Pancreas (tissue), 10 donors: ENCODE data around the gene CDH4. TPM values are rescaled to one million over a fixed set of nuclear protein-coding genes. Genes with fewer than 3 reads are reported as not detected.

Source experiments
- ATAC-seq, 4 donors: fragments of 200-7000 bp; cut with Tn5 transposase; one replicate each; pipeline versions ENCODE4 v1.8.0 to v1.9.1; 2020; ENCODE audit warnings: mild to moderate bottlenecking in 4 of 4, moderate library complexity in 4 of 4
- DNase-seq, 6 donors: peaks; one replicate each; pipeline ENCODE4 v3.0.0-alpha.2; 2020
- FAIRE-seq: peaks from 2 replicates; lab custom pipeline; 2012; peaks lifted over from hg19 to GRCh38; lab: Jason Lieb, UNC
- H3K27ac ChIP-seq, 4 donors: fragments of 200-600 bp; sonication (generic); 1 replicate in 3 of 4; 2 replicates in 1 of 4; pipeline versions ENCODE4 v1.5.0 to v1.8.0; 2020
- H3K27me3 ChIP-seq, 4 donors: fragments of 200-600 bp; one replicate each; pipeline ENCODE4 v1.8.0; 2021
- H3K36me3 ChIP-seq, 3 donors: fragments of 200-600 bp; sonication (generic) in 1 of 3; one replicate each; pipeline versions ENCODE4 v1.5.0 to v1.8.0; 2020 to 2021
- H3K4me1 ChIP-seq, 3 donors: fragments of 200-600 bp; one replicate each; pipeline ENCODE4 v1.8.0; 2021
- H3K4me3 ChIP-seq, 4 donors: fragments of 200-600 bp; sonication (generic) in 2 of 4; one replicate each; pipeline versions ENCODE4 v1.5.0 to v1.8.0; 2020 to 2021
- H3K9me3 ChIP-seq, 4 donors: fragments of 200-600 bp; one replicate each; pipeline ENCODE4 v1.8.0; 2021
- WGBS, 2 donors: extraction: QIAGEN DNeasy Blood & Tissue Kit; methylation state at CpG; one replicate each; pipeline ENCODE4 v1.1.7; 2013; 5-methylcytosine and 5-hydroxymethylcytosine counted together
- intact Hi-C, 3 donors: fragments of 100-400 bp; cut with DNase I; formaldehyde crosslinking; loops; one replicate each; pipeline versions ENCODE4 v1.11.1 to v1.14.2; 2022
- polyA plus RNA-seq, 2 donors: library from polyadenylated mRNA; stranded (reverse); fragments of 200-250 nt; gene quantifications; one replicate each; pipeline ENCODE4 v1.2.3, GENCODE V29; 2013
- total RNA-seq, 6 donors: library from RNA; stranded (reverse); fragmentation: NEBNext Ultra II Directional in 4 of 6; extraction: Animal tissue kit (Norgen Biotek cat#: 25700) in 4 of 6; gene quantifications; one replicate each; pipeline versions ENCODE4 v1.2.1 to v1.2.4, GENCODE V29; 2021 to 2023
- TF ChIP-seq, protein P1 (sequence below), 4 donors: fragments of 200-600 bp; sonication (generic) in 3 of 4; IDR thresholded peaks; one replicate each; pipeline versions ENCODE4 v1.5.0 to v1.8.0; 2021; ENCODE audit warnings: antibody characterized with exemption in 4 of 4
- donor health status: healthy with polysubstance abuse.
- donor health status: DM: no; HTN: no; CAD: no; lungs with moderate emphysema.
- donor health status: DM: no; HTN: no; CAD: no.
- donor health status: control.
- donor health status: control.
- donor health status: Bipolar disorder and iron deficiency.
- donor health status: DM: yes; HTN: yes; CAD: no.
- donor health status: DM: no; HTN: no; CAD: no.
- donor health status: DM: no; HTN: no; CAD: no.
- donor health status: DM: yes; HTN: yes; CAD: no.

CDH4 gene
- total and polyA plus RNA-seq, 8 donors: 0.04 to 1.4 (median 0.27) TPM

DNA sequence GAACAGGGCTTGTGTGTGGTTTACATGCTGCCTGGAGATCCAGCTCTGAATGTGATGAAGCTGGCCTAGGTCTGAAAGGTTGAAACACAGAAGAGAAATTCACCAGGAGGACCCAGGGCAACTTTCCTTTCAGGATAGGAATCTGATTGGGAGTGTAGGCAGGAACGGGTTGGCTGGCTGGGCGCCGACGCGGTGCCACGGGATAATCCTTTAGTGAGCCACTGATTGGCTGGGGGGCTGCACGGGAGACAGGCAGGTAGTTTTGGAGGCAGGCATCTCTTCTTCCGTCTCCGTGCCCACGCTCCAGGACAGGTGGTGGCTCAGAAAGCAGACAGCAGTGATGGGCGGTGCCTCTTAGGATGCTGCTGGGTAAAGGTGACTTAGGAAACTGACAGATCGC is 294.6 kb downstream of the CDH4 start:
- intact Hi-C loops: no loop called here
- no peak for FAIRE-seq

DNA sequence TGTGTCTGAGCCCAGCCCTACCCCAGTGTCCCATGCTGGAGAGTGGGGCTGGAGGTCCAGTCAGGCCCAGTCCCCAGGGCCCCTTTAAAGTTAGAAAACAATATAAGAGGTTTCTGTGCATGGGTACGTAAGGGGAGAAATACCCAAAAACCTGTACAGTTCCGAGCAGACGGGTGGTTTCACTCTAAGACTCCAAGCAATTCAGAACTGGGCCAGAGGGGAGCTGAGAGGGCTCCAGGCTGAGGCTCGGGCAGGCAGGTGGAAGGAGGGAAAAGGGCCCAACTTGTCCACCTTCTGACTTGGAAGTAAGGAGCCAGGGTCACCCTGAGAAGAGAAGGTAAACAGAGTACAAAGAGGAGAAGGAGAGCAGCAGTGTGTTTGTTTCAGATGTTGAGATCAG is 296.0 kb downstream of the CDH4 start:
- intact Hi-C loops: no loop called here
- H3K4me1 ChIP-seq: no peaks in the 10 kb centered on the region
- TF ChIP-seq, protein P1, sequence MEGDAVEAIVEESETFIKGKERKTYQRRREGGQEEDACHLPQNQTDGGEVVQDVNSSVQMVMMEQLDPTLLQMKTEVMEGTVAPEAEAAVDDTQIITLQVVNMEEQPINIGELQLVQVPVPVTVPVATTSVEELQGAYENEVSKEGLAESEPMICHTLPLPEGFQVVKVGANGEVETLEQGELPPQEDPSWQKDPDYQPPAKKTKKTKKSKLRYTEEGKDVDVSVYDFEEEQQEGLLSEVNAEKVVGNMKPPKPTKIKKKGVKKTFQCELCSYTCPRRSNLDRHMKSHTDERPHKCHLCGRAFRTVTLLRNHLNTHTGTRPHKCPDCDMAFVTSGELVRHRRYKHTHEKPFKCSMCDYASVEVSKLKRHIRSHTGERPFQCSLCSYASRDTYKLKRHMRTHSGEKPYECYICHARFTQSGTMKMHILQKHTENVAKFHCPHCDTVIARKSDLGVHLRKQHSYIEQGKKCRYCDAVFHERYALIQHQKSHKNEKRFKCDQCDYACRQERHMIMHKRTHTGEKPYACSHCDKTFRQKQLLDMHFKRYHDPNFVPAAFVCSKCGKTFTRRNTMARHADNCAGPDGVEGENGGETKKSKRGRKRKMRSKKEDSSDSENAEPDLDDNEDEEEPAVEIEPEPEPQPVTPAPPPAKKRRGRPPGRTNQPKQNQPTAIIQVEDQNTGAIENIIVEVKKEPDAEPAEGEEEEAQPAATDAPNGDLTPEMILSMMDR (IDR thresholded peaks at IDR 0.05): no peak
- DNase-seq: no peak
- no peaks in the 10 kb centered on the region for H3K36me3 ChIP-seq
- H3K27ac ChIP-seq: no peak overlapping the region
- no peaks in the 10 kb centered on the region for H3K27me3 ChIP-seq
- H3K4me3 ChIP-seq: no peak overlapping the region
- 64 to 83% methylated on average over 4 of the region's 4 CpGs for WGBS, 2 donors
- FAIRE-seq: no peak
- no peaks in the 10 kb centered on the region for H3K9me3 ChIP-seq
- no peak for ATAC-seq

More for the DNA sequence above, 294.6 kb downstream of the CDH4 start:
- TF ChIP-seq, protein P1 (IDR thresholded peaks at IDR 0.05): no peak
- Histone ChIP-seq H3K27me3 (no peaks in the 10 kb centered on the region), H3K4me3 (no peak overlapping the region), H3K27ac (no peak overlapping the region), H3K4me1 (no peaks in the 10 kb centered on the region), H3K9me3 (no peaks in the 10 kb centered on the region), H3K36me3 (no peaks in the 10 kb centered on the region)
- WGBS, 2 donors: 77 to 85% methylated on average over 12 of the region's 12 CpGs
- no peak for ATAC-seq
- no peak for DNase-seq

DNA sequence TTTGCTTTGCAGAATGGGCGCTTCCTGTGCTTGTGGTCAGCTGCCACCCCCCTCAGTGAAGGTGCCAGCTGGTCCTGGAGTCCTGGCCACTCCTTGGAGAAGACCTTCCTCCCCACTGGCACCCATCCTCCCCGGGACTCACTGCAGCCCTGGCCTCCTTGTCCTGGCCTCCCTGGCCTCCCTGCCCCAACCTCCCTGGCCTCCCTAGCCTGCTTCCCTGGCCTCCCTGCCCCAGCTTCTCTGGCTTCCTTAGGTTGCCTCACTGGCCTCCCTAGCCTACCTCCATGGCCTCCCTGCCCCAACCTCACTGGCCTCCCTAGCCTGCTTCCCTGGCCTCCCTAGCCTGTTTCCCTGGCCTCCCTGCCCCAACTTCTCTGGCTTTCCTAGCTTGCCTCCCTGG is 297.8 kb downstream of the CDH4 start:
- FAIRE-seq: no peak
- no peaks in the 10 kb centered on the region for H3K36me3 ChIP-seq
- 74 to 85% methylated on average over 2 of the region's 2 CpGs for WGBS, 2 donors
- intact Hi-C loops: no loop called here
- no peak overlapping the region for H3K27ac ChIP-seq
- DNase-seq: no peak
- no peaks in the 10 kb centered on the region for H3K9me3 ChIP-seq
- no peak for ATAC-seq
- TF ChIP-seq, protein P1 (IDR thresholded peaks at IDR 0.05): no peak
- no peaks in the 10 kb centered on the region for H3K27me3 ChIP-seq
- H3K4me3 ChIP-seq: no peak overlapping the region
- H3K4me1 ChIP-seq: no peaks in the 10 kb centered on the region

DNA sequence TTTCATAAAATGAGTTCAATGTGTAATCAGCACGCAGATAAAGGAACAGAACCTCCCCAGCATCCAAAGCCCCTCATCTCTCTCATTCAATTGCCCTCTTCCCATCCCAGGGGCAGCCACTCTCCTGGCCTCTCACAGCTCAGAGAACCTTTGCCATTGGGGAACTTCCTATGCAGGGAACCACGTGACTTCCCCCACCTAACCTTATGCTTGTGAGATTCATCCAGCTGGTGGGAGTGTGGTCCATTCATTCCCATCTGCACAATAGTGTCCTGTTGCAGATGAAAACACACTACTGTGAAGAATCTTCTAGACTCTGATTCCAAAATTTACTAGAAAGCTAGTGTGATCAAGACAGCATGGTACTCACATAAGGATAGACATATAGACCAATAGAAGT is 299.3 kb downstream of the CDH4 start:
- intact Hi-C loops: no loop called here
- WGBS, 2 donors: 62 to 84% methylated on average over 2 of the region's 2 CpGs
- no peak overlapping the region for H3K4me3 ChIP-seq
- FAIRE-seq: no peak
- no peak for DNase-seq
- H3K4me1 ChIP-seq: no peaks in the 10 kb centered on the region
- TF ChIP-seq, protein P1 (IDR thresholded peaks at IDR 0.05): no peak
- ATAC-seq: no peak
- no peak overlapping the region for H3K27ac ChIP-seq
- H3K9me3 ChIP-seq: no peaks in the 10 kb centered on the region
- no peaks in the 10 kb centered on the region for H3K27me3 ChIP-seq
- no peaks in the 10 kb centered on the region for H3K36me3 ChIP-seq

DNA sequence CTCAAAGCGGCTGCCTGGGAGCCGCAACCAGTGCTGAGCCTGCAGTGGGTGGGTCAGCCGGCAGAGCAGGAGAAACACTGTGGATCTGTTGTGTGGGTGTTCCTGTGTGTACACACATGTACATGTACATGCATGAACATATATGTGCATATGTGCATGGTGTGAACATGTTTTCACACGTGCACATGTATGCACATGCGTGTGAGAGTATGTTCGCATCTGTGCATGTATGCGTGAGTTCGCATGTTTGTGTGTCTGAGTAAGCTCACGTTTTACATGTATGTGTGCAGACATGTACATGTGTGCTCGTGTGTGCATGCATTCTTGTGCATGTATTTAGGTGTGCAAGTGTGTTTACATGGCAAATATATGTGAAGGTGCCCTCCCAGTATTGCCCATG is 302.6 kb downstream of the CDH4 start:
- no peak overlapping the region for H3K27ac ChIP-seq
- no peaks in the 10 kb centered on the region for H3K4me1 ChIP-seq
- no peak overlapping the region for H3K4me3 ChIP-seq
- intact Hi-C loops: no loop called here
- H3K36me3 ChIP-seq: no peaks in the 10 kb centered on the region
- TF ChIP-seq, protein P1 (IDR thresholded peaks at IDR 0.05): no peak
- 57 to 79% methylated on average over 10 of the region's 10 CpGs for WGBS, 2 donors
- FAIRE-seq (no peak), ATAC-seq (no peak), DNase-seq (no peak)
- H3K27me3 ChIP-seq: no peaks in the 10 kb centered on the region
- no peaks in the 10 kb centered on the region for H3K9me3 ChIP-seq
